Measurements from ENCODE around the gene NIPAL1. TPM values are rescaled to one million over a fixed set of nuclear protein-coding genes. Genes with fewer than 3 reads are reported as not detected.

The NIPAL1 gene
- polyA plus RNA-seq, 1 experiment: 0.60 TPM

- DNase-seq (ENCODE audit: low read depth): no peak
- Histone ChIP-seq H3K36me3 (ENCODE audit: control insufficient read depth, insufficient read depth, low read length) (no peaks in the 10 kb centered on the region), H3K27me3 (ENCODE audit: control insufficient read depth, insufficient read depth, low read length) (no peaks in the 10 kb centered on the region), H3K4me3 (ENCODE audit: low read depth, low read length) (no peak overlapping the region)
- ChIA-PET POLR2A (no interaction called here), CTCF (interaction anchor here (0.9 to 4.4 kb wide), 4 partner anchors 9 to 54 kb away, joined by 4 to 39 read pairs (median 8); no protein-coding TSS in a partner anchor)
- TF ChIP-seq CTCF (IDR thresholded peaks at IDR 0.05; ENCODE audit: insufficient read depth, low read depth, low read length): no peak
These were observed 15.4 kb downstream of the NIPAL1 start for GRCh38 chr4:48031802-48032525.

- Histone ChIP-seq H3K27me3 (ENCODE audit: control insufficient read depth, insufficient read depth, low read length) (no peaks in the 10 kb centered on the region), H3K4me3 (ENCODE audit: low read depth, low read length) (no peak overlapping the region), H3K36me3 (ENCODE audit: control insufficient read depth, insufficient read depth, low read length) (no peaks in the 10 kb centered on the region)
- no peak for DNase-seq (ENCODE audit: low read depth)
- TF ChIP-seq CTCF (IDR thresholded peaks at IDR 0.05; ENCODE audit: insufficient read depth, low read depth, low read length): no peak
- ChIA-PET POLR2A (no interaction called here), CTCF (interaction anchor here (0.9 to 4.4 kb wide), 5 partner anchors 8 to 53 kb away, joined by 4 to 39 read pairs (median 9); no protein-coding TSS in a partner anchor)
These were observed 16.1 kb downstream of the NIPAL1 start for GRCh38 chr4:48032721-48033120.

- H3K36me3 ChIP-seq (ENCODE audit: control insufficient read depth, insufficient read depth, low read length): no peaks in the 10 kb centered on the region
- H3K4me3 ChIP-seq (ENCODE audit: low read depth, low read length): no peak overlapping the region
- H3K27me3 ChIP-seq (ENCODE audit: control insufficient read depth, insufficient read depth, low read length): no peaks in the 10 kb centered on the region
- no peak for TF ChIP-seq CTCF (IDR thresholded peaks at IDR 0.05; ENCODE audit: insufficient read depth, low read depth, low read length)
- DNase-seq (ENCODE audit: low read depth): no peak
- ChIA-PET CTCF (interaction anchor here (0.7 to 4.4 kb wide), 16 partner anchors 8 to 221 kb away, joined by 3 to 39 read pairs (median 4); no protein-coding TSS in a partner anchor), POLR2A (no interaction called here)
These were observed 16.8 kb downstream of the NIPAL1 start for GRCh38 chr4:48033412-48033811.

- no peak for DNase-seq (ENCODE audit: low read depth)
- no peaks in the 10 kb centered on the region for H3K36me3 ChIP-seq (ENCODE audit: control insufficient read depth, insufficient read depth, low read length)
- TF ChIP-seq CTCF (IDR thresholded peaks at IDR 0.05; ENCODE audit: insufficient read depth, low read depth, low read length): peak; percentile 60; the same call in 1 of the 2 replicates
- ChIA-PET CTCF (interaction anchor here (0.6 to 4.4 kb wide), 21 partner anchors 8 to 222 kb away, joined by 3 to 39 read pairs (median 4); no protein-coding TSS in a partner anchor), POLR2A (no interaction called here)
- H3K4me3 ChIP-seq (ENCODE audit: low read depth, low read length): no peak overlapping the region
- no peaks in the 10 kb centered on the region for H3K27me3 ChIP-seq (ENCODE audit: control insufficient read depth, insufficient read depth, low read length)
These were observed 17.3 kb downstream of the NIPAL1 start for GRCh38 chr4:48033825-48034413.

- ChIA-PET POLR2A (no interaction called here), CTCF (no interaction called here)
- H3K36me3 ChIP-seq (ENCODE audit: control insufficient read depth, insufficient read depth, low read length): no peaks in the 10 kb centered on the region
- H3K4me3 ChIP-seq (ENCODE audit: low read depth, low read length): no peak overlapping the region
- no peak for TF ChIP-seq CTCF (IDR thresholded peaks at IDR 0.05; ENCODE audit: insufficient read depth, low read depth, low read length)
- DNase-seq (ENCODE audit: low read depth): no peak
- no peaks in the 10 kb centered on the region for H3K27me3 ChIP-seq (ENCODE audit: control insufficient read depth, insufficient read depth, low read length)
These were observed 19.4 kb downstream of the NIPAL1 start for GRCh38 chr4:48035952-48036351.

Measured in BJ (cell line).